Effector CD4-positive, alpha-beta T cell (primary cell): ENCODE measurements around the gene ONECUT2. TPM values are rescaled to one million over a fixed set of nuclear protein-coding genes. Genes with fewer than 3 reads are reported as not detected.
"Not testable (repeated sequence)": the region's sequence is repeated elsewhere in the genome, so short reads cannot be mapped to it uniquely, and the experiment has no call there.

Experiments used
- DNase-seq: peaks from one replicate; pipeline ENCODE4 v3.0.0-alpha.2; 2020
- total RNA-seq: gene quantifications from one replicate; lab custom pipeline; 2026; lab: John Stamatoyannopoulos, UW

Gene ONECUT2
- not detected for total RNA-seq

DNA sequence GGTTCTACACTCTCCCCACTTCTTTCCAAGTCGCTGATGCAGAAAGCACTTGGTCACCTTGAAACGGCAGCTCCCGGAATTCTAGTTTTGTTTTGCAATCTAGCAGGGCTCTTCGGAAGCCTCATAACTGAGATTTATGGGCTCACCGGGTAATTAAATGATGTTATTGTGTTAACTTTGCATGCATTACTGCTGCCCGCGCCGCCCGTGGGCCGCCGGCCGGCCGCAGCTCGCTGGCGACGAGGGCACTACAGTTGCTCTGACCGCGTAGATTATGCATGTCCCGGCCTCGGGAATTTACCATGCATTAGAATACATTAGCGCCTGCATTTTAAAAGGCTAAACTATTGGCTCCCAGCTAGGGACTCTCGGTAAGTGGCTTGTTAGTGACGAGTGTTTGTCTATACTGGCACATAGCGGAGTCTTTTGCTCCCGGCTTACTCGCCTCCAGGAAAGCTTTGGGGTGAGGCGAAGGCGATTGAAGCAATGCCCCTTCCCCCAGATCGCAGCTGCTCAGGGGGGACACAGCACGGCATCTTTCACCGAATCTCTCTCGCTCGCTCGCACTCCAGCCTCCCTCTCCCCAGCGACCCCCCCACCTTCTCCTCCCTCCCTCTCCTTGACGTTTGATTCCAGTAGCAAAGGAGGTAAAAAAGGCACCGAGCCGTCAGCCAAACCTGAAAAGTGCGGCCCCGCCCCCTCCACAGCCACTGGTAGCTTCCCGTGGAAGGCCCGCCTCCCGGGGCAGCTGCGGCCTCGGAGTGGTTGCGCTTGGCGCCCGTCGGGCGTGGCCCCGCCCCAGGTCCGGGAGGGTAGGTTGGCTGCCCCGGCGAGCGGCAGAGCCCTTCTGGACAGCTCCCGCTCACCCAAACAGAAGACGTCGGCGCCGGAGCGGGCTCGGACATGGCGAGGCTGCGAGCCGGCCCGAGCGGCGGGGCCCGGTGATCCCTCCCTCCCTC is at the start of gene ONECUT2:
Gene ONECUT2 (plus strand): TSS at position 839 of the 959 bp plus-strand sequence. CDS start 343 bp downstream, outside the sequence.
- DNase-seq: peak; percentile 21

GRCh38 chr18:57389271-57389670 is 45.9 kb upstream of the ONECUT2 start:
- no peak for DNase-seq

GRCh38 chr18:57390044-57390443 is 45.1 kb upstream of the ONECUT2 start:
- no peak for DNase-seq

DNA sequence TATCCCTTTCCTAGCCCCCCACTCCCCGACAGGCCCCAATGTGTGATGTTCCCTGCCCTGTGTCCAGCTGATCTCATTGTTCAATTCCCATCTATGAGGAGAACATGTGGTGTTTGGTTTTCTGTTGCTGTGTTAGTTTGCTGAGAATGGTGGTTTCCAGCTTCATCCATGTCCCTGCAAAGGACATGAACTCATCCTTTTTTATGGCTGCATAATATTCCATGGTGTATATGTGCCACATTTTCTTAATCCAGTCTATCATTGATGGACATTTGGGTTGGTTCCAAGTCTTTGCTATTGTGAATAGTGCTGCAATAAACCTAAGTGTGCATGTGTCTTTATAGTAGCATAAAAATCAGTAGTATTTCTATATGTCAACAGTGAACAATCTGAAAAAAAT is 40.4 kb upstream of the ONECUT2 start:
- not testable (repeated sequence) for DNase-seq

DNA sequence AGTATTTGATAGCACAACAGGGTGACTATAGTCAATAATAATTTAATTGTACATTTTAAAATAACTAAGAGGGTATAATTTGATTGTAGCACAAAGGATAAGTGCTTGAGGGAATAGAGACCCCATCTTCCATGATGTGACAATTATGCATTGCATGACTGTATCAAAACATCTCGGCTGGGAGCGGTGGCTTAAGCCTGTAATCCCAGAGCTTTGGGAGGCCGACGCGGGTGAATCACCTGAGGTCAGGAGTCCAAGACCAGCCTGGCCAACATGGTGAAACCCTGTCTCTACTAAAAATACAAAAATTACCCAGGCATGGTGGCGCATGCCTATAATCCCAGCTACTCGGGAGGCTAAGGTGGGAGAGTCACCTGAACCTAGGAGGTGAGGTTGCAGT is 38.3 kb upstream of the ONECUT2 start:
- DNase-seq: not testable (repeated sequence)

DNA sequence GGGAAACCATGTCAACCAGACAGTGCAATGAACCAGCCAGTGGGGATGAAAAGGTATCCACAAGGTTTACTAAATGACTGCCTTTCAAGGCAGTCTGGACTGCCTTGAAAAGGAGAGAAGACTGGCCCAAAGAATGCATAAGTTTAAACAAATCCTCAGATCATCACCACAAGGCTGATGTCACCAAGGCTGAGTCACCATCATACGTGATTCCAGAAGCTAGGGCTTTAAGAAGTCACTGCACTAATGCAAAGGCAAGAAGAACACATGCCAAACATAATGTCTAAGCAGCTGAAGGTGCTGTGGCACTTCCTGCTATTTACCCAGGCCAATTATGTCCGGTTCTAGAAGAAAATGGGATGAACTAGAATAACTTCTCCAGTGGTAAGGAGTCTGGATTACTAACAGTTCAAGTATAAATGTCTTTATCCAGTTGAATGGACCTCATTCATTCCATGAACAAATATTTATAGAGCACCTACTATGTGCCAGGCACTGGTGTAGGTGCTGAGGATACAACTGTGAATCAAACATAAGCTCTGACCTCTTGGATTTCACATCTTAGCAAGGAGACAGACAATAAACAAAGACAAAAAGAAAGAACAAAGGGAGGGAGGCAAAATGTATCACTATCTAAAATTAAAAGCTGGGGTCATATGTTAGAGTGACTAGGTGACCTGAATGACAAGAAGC is 37.6 kb upstream of the ONECUT2 start:
- no peak for DNase-seq

DNA sequence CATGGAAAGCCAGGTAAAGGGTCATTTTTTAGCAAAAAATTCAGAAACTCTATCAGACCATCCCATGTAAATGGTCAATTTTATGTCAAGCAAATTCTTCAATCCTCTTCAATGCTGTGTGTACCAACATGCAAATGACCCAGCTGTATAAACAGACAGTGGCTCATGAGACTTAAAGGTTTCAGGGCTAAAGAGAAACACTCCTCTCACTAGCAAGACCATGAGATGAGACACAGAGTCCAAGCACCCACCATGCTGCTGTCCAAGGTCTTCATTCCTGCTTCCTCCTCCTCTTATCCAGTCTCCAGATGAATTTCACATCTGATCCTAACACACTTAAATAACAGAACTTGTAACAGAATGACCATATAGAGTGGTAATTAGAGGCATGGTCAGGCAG is 30.8 kb upstream of the ONECUT2 start:
- DNase-seq: no peak

GRCh38 chr18:57409650-57410049 is 25.5 kb upstream of the ONECUT2 start:
- no peak for DNase-seq

DNA sequence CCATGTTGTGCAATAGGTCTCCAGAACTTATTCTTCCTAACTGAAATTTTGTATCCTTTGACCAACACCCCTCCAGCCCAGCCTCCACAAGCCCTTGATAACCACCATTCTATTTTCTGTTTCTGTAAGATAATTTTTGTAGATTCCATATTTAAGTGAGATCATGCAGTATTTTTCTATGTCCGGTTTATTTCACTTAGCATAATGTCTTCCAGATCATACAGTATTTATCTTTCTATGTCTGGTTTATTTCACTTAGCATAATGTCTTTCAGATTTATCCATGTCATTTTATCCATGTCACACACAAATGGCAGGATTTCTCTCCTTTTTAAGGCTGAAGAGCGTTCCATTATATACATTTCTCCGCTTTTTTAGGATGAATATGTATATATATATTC is 24.4 kb upstream of the ONECUT2 start:
- DNase-seq: no peak

DNA sequence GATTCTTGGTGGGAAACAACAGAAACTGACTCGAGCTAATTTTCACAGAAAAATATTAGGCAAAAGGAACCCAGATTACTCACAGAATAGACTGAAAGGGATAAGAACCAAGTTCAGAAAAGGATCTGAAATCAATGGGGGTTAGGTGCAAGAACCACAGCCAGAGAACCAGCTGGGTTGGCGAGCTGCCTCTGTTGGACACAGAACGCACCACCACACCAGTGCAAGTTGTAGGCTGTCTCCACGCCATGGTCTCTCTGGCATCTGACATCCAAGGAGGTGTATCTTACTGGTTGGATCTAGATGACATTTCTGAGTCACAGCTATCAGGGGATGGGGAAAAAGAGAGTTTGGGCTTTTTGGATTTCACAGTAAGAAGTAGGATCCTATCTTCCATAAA is 18.6 kb upstream of the ONECUT2 start:
- no peak for DNase-seq

DNA sequence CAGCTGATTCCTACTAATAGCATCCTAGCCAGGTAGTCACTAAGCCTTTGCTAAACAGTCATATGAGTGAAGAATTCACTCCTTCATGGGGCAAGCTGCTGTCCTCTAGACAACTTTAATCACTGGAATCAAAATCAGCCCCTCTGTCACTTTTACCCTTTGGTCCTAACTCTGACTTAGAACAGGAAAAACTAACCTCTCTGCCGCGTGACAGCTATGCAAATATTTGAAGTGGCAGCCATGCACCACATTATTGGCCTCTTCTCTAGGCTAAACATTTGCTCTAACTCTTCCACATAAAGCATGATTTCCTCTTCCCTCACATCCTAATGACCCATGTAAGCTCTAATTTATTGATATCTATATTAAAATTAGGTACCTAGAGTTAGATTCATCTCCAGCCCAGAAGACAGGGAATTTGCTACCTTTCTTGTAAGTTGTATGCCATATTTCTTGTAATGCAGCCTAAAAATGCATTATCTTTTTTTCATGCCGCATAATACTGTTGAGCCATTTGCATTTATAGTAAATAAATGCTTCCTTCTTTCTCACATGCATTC is 12.8 kb upstream of the ONECUT2 start:
- no peak for DNase-seq

- DNase-seq: no peak
Observed at GRCh38 chr18:57423821-57424220, 11.4 kb upstream of the ONECUT2 start.

DNA sequence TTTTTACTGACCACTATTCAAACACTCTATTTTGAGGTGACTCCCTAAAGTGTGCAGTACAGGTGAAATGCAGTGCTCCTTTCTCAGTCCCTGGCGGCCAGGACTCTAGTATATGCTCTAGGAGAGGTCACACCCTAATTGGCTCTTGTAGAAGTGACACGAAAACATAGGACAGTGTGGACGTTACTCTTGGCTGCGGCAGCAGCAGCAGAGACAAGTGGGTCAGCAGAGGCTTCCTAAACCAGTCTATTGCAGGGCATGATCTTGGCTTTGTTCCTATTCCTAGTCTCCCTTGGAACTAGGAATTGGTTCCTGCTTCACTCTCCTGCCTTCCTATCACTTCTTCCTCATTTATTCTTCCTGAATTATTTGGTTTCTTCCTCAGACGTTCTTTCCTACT is 10.1 kb upstream of the ONECUT2 start:
- DNase-seq: no peak

DNA sequence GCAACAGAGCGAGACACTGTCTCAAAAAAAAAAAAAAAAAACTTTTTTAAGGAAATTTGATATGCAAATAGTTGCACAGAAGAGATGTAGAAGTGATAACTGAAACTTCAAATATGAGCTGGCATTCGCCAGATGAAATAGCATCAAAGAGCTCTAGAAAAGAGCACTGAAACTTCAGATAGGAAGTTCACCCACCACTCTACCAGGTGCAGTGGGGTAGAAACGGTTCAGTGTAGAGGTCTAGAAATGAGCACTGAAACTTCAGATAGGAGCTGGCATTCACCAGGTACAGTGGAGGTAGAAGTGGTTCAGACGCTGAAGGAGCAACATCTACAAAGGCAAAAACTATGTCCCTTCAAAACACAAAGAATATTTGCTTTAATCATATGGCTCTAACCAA is 9.0 kb upstream of the ONECUT2 start:
- no peak for DNase-seq

GRCh38 chr18:57427429-57428201 is 7.6 kb upstream of the ONECUT2 start:
- DNase-seq: no peak

GRCh38 chr18:57428221-57429150 is 6.7 kb upstream of the ONECUT2 start:
- DNase-seq: no peak

DNA sequence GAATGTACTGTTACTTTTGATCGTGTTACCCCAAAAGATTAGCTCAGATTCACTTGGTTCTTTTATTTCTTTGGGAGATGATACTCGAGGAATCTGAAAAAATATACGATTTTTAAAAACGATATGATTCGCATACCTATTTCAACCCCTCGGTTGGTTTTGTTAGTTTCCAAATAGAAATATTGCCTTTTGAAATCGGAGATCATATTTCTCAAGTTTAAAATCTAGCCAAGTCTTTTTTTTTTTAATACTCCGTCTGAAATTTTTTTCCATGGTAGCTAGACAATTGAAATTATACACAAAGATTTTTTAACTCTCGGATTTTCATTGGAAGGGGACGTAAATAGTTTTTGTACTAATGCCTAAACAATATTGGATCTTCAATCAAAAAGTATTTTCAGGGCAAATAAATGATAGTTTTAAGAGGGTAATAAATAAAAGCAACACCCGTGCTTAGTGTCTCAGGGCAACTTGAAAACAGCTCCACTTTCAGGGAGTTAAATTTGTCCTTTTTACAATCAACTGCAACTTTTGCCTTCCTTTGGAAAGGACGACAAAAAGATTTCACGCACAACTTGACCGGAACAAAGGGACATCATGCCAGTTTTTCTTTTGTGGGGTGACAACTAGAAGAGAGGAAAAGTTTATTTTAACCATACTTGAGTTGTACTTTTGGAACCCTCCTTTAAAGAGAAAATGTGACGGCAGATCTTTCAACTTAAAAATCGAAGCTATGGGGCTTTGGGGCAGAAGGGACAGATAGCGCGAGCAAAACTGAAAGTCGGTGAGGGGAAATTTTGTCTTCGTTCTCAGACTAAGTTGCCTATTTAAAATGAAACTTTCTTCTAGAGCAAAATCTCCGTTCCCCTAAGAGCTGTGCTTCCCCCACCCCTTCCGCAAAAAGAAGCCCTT is 5.8 kb upstream of the ONECUT2 start:
- DNase-seq: no peak

GRCh38 chr18:57430079-57431001 is 4.8 kb upstream of the ONECUT2 start:
- DNase-seq: no peak

DNA sequence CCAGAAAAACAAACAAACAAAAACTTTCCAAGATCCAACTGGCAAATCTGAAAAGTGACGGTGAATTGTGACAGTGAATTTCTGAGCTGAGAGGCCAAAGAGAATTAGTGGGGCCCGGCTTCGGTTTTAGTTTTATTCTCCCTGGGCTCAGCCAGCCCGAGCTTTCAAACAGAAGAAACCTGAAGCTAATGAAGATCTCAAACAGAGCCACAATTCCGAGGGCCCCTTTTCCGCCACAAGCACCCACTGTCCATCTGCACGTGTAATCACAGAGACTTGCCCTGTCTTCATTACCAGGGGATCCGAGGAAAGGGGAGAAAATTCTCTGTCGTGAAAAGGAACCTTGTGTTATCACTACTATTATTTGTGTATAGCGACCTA is 4.2 kb upstream of the ONECUT2 start:
- no peak for DNase-seq
